NCI-H526 treated with DMSO at 0.1 percent for 48 hours (cell line): ENCODE data around the gene ZNF607.
"Not testable (repeated sequence)": the region's sequence is repeated elsewhere in the genome, so short reads cannot be mapped to it uniquely, and the experiment has no call there.

Source experiments
- DNase-seq: peaks from one replicate; lab custom pipeline; 2025; lab: John Stamatoyannopoulos, UW

ZNF607 gene

GRCh38 chr19:37719111-37719926 lies at the start of gene ZNF607:
TSS of gene ZNF607 (minus strand) at chr19:37719761. CDS start at chr19:37711618, 8,143 bp downstream.
- DNase-seq: peak; percentile 97

- DNase-seq: no peak
Observed at GRCh38 chr19:37763488-37763887, 43.9 kb upstream of the ZNF607 start.

GRCh38 chr19:37757683-37758082 lies 38.1 kb upstream of the ZNF607 start:
- DNase-seq: not testable (repeated sequence)

GRCh38 chr19:37738371-37738770 lies 18.8 kb upstream of the ZNF607 start:
- no peak for DNase-seq

GRCh38 chr19:37725181-37725580 lies 5.6 kb upstream of the ZNF607 start:
- DNase-seq: no peak

GRCh38 chr19:37719927-37720265 lies 335 bp upstream of the ZNF607 start:
- DNase-seq: no peak

GRCh38 chr19:37718304-37718703 lies 1.3 kb downstream of the ZNF607 start:
- no peak for DNase-seq

- DNase-seq: no peak
Observed at GRCh38 chr19:37716140-37716539, 3.4 kb downstream of the ZNF607 start.

- no peak for DNase-seq
Observed at GRCh38 chr19:37706052-37706605, 13.4 kb downstream of the ZNF607 start.

GRCh38 chr19:37699057-37699456 lies 20.5 kb downstream of the ZNF607 start:
- no peak for DNase-seq

GRCh38 chr19:37698216-37698615 lies 21.3 kb downstream of the ZNF607 start:
- no peak for DNase-seq

GRCh38 chr19:37695144-37695899 lies 24.2 kb downstream of the ZNF607 start:
- no peak for DNase-seq

GRCh38 chr19:37692956-37693620 lies 26.5 kb downstream of the ZNF607 start:
- no peak for DNase-seq

GRCh38 chr19:37691881-37692504 lies 27.6 kb downstream of the ZNF607 start:
- DNase-seq: no peak

- no peak for DNase-seq
Observed at GRCh38 chr19:37683520-37683919, 36.0 kb downstream of the ZNF607 start.

GRCh38 chr19:37669450-37669914 lies 50.1 kb downstream of the ZNF607 start:
- DNase-seq: no peak

GRCh38 chr19:37657157-37657556 lies 62.4 kb downstream of the ZNF607 start:
- not testable (repeated sequence) for DNase-seq

GRCh38 chr19:37655689-37656371 lies 63.7 kb downstream of the ZNF607 start:
- DNase-seq: peak; percentile 88

GRCh38 chr19:37655301-37655688 lies 64.3 kb downstream of the ZNF607 start, which contains the start of gene ZFP30:
TSS of gene ZFP30 (minus strand) at chr19:37655465. CDS start at chr19:37647822, 7,643 bp downstream.
- peak; percentile 76 for DNase-seq

- DNase-seq: peak; percentile 37
Observed at GRCh38 chr19:37654629-37655300, 64.8 kb downstream of the ZNF607 start.

GRCh38 chr19:37654118-37654517 lies 65.4 kb downstream of the ZNF607 start:
- no peak for DNase-seq
